HepG2 (cell line): Measurements from ENCODE around the gene CARHSP1. TPM values are rescaled to one million over a fixed set of nuclear protein-coding genes. Genes with fewer than 3 reads are reported as not detected.

Experiments used
- CHD2 ChIP-seq: IDR thresholded peaks from 2 replicates; pipeline ENCODE4 v1.6.1; 2011; ENCODE audit warnings: low read depth, low read length, improper control_type of control experiment
- EZH2 ChIP-seq: conservative IDR thresholded peaks from 2 replicates; pipeline ENCODE4 v1.6.1; 2012; ENCODE audit warnings: mild to moderate bottlenecking, low read depth, low read length, moderate library complexity
- HNRNPUL1 ChIP-seq: fragments of 200-400 bp; formaldehyde crosslinking; IDR thresholded peaks from 2 replicates; pipeline ENCODE4 v1.6.1; 2017; ENCODE audit warnings: low read depth, mild to moderate bottlenecking, low read length, moderate library complexity
- MTA3 ChIP-seq: sonication (generic); formaldehyde crosslinking; IDR thresholded peaks from 2 replicates; pipeline ENCODE4 v1.4.0; 2020; ENCODE audit warnings: missing genetic modification reagents
- SMAD9 ChIP-seq: sonication (generic); formaldehyde crosslinking; IDR thresholded peaks from 2 replicates; pipeline ENCODE4 v1.5.1; 2020; ENCODE audit warnings: mild to moderate bottlenecking, missing genetic modification reagents
- SP140L ChIP-seq: sonication (generic); formaldehyde crosslinking; IDR thresholded peaks from 2 replicates; pipeline ENCODE4 v1.4.0; 2020; ENCODE audit warnings: missing genetic modification reagents, borderline replicate concordance
- THAP9 ChIP-seq: sonication (generic); formaldehyde crosslinking; IDR thresholded peaks from 2 replicates; pipeline ENCODE4; 2020; ENCODE audit warnings: missing genetic modification reagents, mild to moderate bottlenecking, borderline replicate concordance
- XRCC5 ChIP-seq: fragments of 200-400 bp; formaldehyde crosslinking; optimal IDR thresholded peaks from 2 replicates; pipeline ENCODE3; 2017; ENCODE audit warnings: mild to moderate bottlenecking, low read length
- ZBTB43 ChIP-seq: sonication (generic); formaldehyde crosslinking; conservative IDR thresholded peaks from 2 replicates; pipeline ENCODE4 v1.4.0; 2020; ENCODE audit warnings: missing genetic modification reagents
- ZFP36 ChIP-seq: fragments of 150-350 bp; IDR thresholded peaks from 2 replicates; pipeline ENCODE4 v1.6.1; 2018; ENCODE audit warnings: borderline replicate concordance, low read length, low read depth; ENCODE audit not compliant: partially characterized antibody
- ZNF251 ChIP-seq: sonication (generic); formaldehyde crosslinking; IDR thresholded peaks from 2 replicates; pipeline ENCODE4 v1.9.0; 2021; ENCODE audit warnings: mild to moderate bottlenecking, missing genetic modification reagents
- ZNF407 ChIP-seq: sonication (generic); formaldehyde crosslinking; IDR thresholded peaks from one replicate; pipeline ENCODE4 v1.5.1; 2020; ENCODE audit warnings: mild to moderate bottlenecking, missing genetic modification reagents; ENCODE audit errors: not compliant biosample characterization
- ZNF512 ChIP-seq: sonication (generic); formaldehyde crosslinking; IDR thresholded peaks from 2 replicates; pipeline ENCODE4 v1.4.0; 2020; ENCODE audit warnings: mild to moderate bottlenecking, missing genetic modification reagents
- ZNF766 ChIP-seq: sonication (generic); formaldehyde crosslinking; IDR thresholded peaks from 2 replicates; pipeline ENCODE4 v1.5.0; 2020; ENCODE audit warnings: missing genetic modification reagents, borderline replicate concordance
- polyA plus RNA-seq, 8 experiments: library from polyadenylated mRNA; depleted of rRNA in 3 of 8; stranded (reverse) in 7 of 8; unstranded in 1 of 8; fragments of >200 nt; fragmentation: Illumina TruSeq in 4 of 8; extraction: Trizol in 4 of 8; gene quantifications; 2 replicates each; pipeline versions ENCODE4 v1.2.1 to v1.2.3, GENCODE V29; 2011 to 2016; ENCODE audit warnings: low read depth in 4 of 8, missing spikeins in 1 of 8, mixed read lengths in 1 of 8; ENCODE audit not compliant: insufficient read depth in 1 of 8
- total RNA-seq, 5 experiments: library from RNA; depleted of rRNA; stranded (reverse); fragments of >200 nt; fragmentation: Illumina TruSeq; extraction: Trizol; gene quantifications; 2 replicates each; pipeline ENCODE4 v1.2.3, GENCODE V29; 2016; ENCODE audit warnings: low read depth in 1 of 5

CARHSP1 gene
- total and polyA plus RNA-seq, 2 of the 13 experiments (the other 11 are each of a cell fraction or from before 2014, with no cell fraction given), result 173 to 345 TPM

- TF ChIP-seq THAP9 (no peak), ZNF251 (no peak), ZBTB43 (no peak), ZNF407 (no peak), XRCC5 (no peak), CHD2 (no peak), ZNF766 (CRISPR knock-in tag) (no peak), ZNF512 (CRISPR knock-in tag) (no peak), HNRNPUL1 (no peak), EZH2 (no peak), SMAD9 (CRISPR knock-in tag) (no peak), ZFP36 (no peak), SP140L (CRISPR knock-in tag) (no peak), MTA3 (no peak)
Observed at GRCh38 chr16:8858994-8859912, 9.6 kb downstream of the CARHSP1 start (continued).
